ENCODE data around the gene C15orf62.

C15orf62 gene

GRCh38 chr15:40749151-40749630, 20.6 kb upstream of the C15orf62 start:
- TF ChIP-seq L3MBTL2 (conservative IDR thresholded peaks at IDR 0.05) (no peak), ZNF384 (IDR thresholded peaks at IDR 0.05) (no peak), SUZ12 (IDR thresholded peaks at IDR 0.05) (no peak), LEF1 (IDR thresholded peaks at IDR 0.05; ENCODE audit: borderline replicate concordance) (no peak)
- POLR2A ChIA-PET = no interaction called here
- CTCF ChIA-PET = interaction anchor here (2.4 kb wide), 1 partner anchor 109 kb away, joined by 6 read pairs; no protein-coding TSS in a partner anchor
- DNase-seq (ENCODE audit: extremely low spot score) = no peak

GRCh38 chr15:40750885-40751284, 18.9 kb upstream of the C15orf62 start:
- POLR2A ChIA-PET = interaction anchor here (1.4 kb wide), 1 partner anchor 123 kb away, joined by 3 read pairs; no protein-coding TSS in a partner anchor
- CTCF ChIA-PET = no interaction called here
- no peak for TF ChIP-seq ELF4 (IDR thresholded peaks at IDR 0.05)
- TF ChIP-seq HDGF (IDR thresholded peaks at IDR 0.05; ENCODE audit: borderline replicate concordance) = no peak
- TF ChIP-seq FOXK2 (IDR thresholded peaks at IDR 0.05) = no peak
- TF ChIP-seq FOXM1 (IDR thresholded peaks at IDR 0.05; ENCODE audit: borderline replicate concordance) = no peak
- no peak for TF ChIP-seq PKNOX1 (IDR thresholded peaks at IDR 0.05)
- no peak for TF ChIP-seq SUZ12 (IDR thresholded peaks at IDR 0.05)
- TF ChIP-seq LEF1 (IDR thresholded peaks at IDR 0.05; ENCODE audit: borderline replicate concordance) = no peak
- no peak for TF ChIP-seq ZNF384 (IDR thresholded peaks at IDR 0.05)
- TF ChIP-seq L3MBTL2 (conservative IDR thresholded peaks at IDR 0.05) = no peak
- TF ChIP-seq TARDBP (IDR thresholded peaks at IDR 0.05) = no peak
- no peak for TF ChIP-seq ARNT (IDR thresholded peaks at IDR 0.05)
- no peak for TF ChIP-seq NFRKB (IDR thresholded peaks at IDR 0.05)
- no peak for TF ChIP-seq CTBP1 (IDR thresholded peaks at IDR 0.05; ENCODE audit: borderline replicate concordance)
- no peak for TF ChIP-seq FOXA1 (IDR thresholded peaks at IDR 0.05)

GRCh38 chr15:40751745-40752144, 18.0 kb upstream of the C15orf62 start:
- ChIA-PET CTCF (no interaction called here), POLR2A (interaction anchor here (1.0 kb wide), 1 partner anchor 142 kb away, joined by 3 read pairs; the partner anchor contains the start of gene VPS18)
- no peak for DNase-seq (ENCODE audit: extremely low spot score)
- TF ChIP-seq FOXK2 (IDR thresholded peaks at IDR 0.05) = no peak
- TF ChIP-seq ARNT (IDR thresholded peaks at IDR 0.05) = no peak
- TF ChIP-seq TARDBP (IDR thresholded peaks at IDR 0.05) = no peak
- TF ChIP-seq CTBP1 (IDR thresholded peaks at IDR 0.05; ENCODE audit: borderline replicate concordance) = no peak
- no peak for TF ChIP-seq PKNOX1 (IDR thresholded peaks at IDR 0.05)
- TF ChIP-seq FOXM1 (IDR thresholded peaks at IDR 0.05; ENCODE audit: borderline replicate concordance) = no peak
- TF ChIP-seq ELF4 (IDR thresholded peaks at IDR 0.05) = no peak
- no peak for TF ChIP-seq SP1 (IDR thresholded peaks at IDR 0.05)
- no peak for TF ChIP-seq NFRKB (IDR thresholded peaks at IDR 0.05)
- TF ChIP-seq SUZ12 (IDR thresholded peaks at IDR 0.05) = no peak
- TF ChIP-seq ZNF384 (IDR thresholded peaks at IDR 0.05) = no peak
- no peak for TF ChIP-seq LEF1 (IDR thresholded peaks at IDR 0.05; ENCODE audit: borderline replicate concordance)
- no peak for TF ChIP-seq BHLHE40 (IDR thresholded peaks at IDR 0.05; ENCODE audit: borderline replicate concordance)

More at GRCh38 chr15:40750885-40751284, 18.9 kb upstream of the C15orf62 start:
- DNase-seq (ENCODE audit: extremely low spot score) = no peak

GRCh38 chr15:40754574-40754882, 15.3 kb upstream of the C15orf62 start:
- ChIA-PET CTCF (no interaction called here), POLR2A (no interaction called here)
- DNase-seq (ENCODE audit: extremely low spot score) = no peak
- TF ChIP-seq NFRKB (IDR thresholded peaks at IDR 0.05) = no peak
- no peak for TF ChIP-seq FOXK2 (IDR thresholded peaks at IDR 0.05)
- TF ChIP-seq LEF1 (IDR thresholded peaks at IDR 0.05; ENCODE audit: borderline replicate concordance) = no peak
- no peak for TF ChIP-seq FOXA1 (IDR thresholded peaks at IDR 0.05)
- TF ChIP-seq SUZ12 (IDR thresholded peaks at IDR 0.05) = no peak
- TF ChIP-seq SP1 (IDR thresholded peaks at IDR 0.05) = no peak
- TF ChIP-seq BHLHE40 (IDR thresholded peaks at IDR 0.05; ENCODE audit: borderline replicate concordance) = no peak
- TF ChIP-seq PKNOX1 (IDR thresholded peaks at IDR 0.05) = no peak
- TF ChIP-seq L3MBTL2 (conservative IDR thresholded peaks at IDR 0.05) = no peak
- TF ChIP-seq ARNT (IDR thresholded peaks at IDR 0.05) = no peak
- TF ChIP-seq CTBP1 (IDR thresholded peaks at IDR 0.05; ENCODE audit: borderline replicate concordance) = no peak
- no peak for TF ChIP-seq ZNF384 (IDR thresholded peaks at IDR 0.05)
- no peak for TF ChIP-seq ELF4 (IDR thresholded peaks at IDR 0.05)
- TF ChIP-seq TARDBP (IDR thresholded peaks at IDR 0.05) = no peak
- no peak for TF ChIP-seq FOXM1 (IDR thresholded peaks at IDR 0.05; ENCODE audit: borderline replicate concordance)

GRCh38 chr15:40754883-40755811, 14.6 kb upstream of the C15orf62 start, which contains the start of gene RMDN3:
Gene RMDN3, minus strand, starts transcription at chr15:40755254. Its CDS starts 471 bp downstream, at chr15:40754783.
- ChIA-PET CTCF (no interaction called here), POLR2A (no interaction called here)
- TF ChIP-seq L3MBTL2 (conservative IDR thresholded peaks at IDR 0.05) (0 out of 2 replicates have a peak, but pooled peaks have one; percentile 43), SP1 (IDR thresholded peaks at IDR 0.05) (no peak), PKNOX1 (IDR thresholded peaks at IDR 0.05) (peak; percentile 17; the same call in 1 of the 2 replicates), ARNT (IDR thresholded peaks at IDR 0.05) (no peak)
- peak; percentile 92 for DNase-seq (ENCODE audit: extremely low spot score)
